DMS153 treated with DMSO at 0.1 percent for 48 hours (cell line): Measurements from ENCODE around the gene TLR10.
"Not testable (repeated sequence)": the region's sequence is repeated elsewhere in the genome, so short reads cannot be mapped to it uniquely, and the experiment has no call there.

Source experiments
- DNase-seq: peaks from one replicate; lab custom pipeline; 2025; ENCODE audit not compliant: unreplicated experiment; lab: John Stamatoyannopoulos, UW

The TLR10 gene

DNA sequence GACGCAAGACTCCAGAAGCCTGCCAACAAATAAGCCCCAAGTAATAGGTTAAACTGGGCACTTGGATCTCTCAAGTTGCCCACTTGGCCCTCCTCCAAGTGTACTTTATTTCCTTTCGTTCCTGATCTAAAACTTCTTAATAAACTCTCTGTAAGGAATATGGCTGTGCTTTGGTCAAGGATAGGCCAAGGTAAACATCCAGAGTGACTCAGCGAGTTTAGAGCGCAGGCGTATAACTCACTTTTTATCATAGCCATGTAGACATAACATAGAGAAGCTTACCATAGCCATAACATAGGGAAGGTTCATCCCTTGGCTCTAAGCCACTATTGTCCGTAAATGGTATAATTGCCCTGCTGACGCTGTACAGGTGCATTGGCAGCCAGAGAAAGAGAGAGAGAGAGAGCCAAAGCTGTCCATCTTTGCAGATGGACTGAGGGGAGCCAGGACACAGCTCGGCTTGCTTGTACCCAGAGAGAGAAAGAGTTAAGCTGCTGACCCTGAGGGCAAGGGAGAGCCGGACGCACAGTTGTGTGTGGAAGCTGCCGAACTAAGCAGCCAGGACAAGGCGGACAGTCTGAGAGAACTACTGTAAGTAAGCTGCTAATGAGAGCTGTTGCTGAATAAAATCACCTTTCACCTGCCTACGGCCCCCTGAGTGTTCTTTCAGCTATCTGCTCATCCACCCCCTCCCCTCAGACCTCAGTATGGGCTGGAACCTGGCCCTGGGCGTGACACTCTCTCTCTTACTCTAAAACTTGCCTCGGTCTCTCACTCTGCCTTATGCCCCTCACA is 20.0 kb upstream of the TLR10 start:
- no peak for DNase-seq

DNA sequence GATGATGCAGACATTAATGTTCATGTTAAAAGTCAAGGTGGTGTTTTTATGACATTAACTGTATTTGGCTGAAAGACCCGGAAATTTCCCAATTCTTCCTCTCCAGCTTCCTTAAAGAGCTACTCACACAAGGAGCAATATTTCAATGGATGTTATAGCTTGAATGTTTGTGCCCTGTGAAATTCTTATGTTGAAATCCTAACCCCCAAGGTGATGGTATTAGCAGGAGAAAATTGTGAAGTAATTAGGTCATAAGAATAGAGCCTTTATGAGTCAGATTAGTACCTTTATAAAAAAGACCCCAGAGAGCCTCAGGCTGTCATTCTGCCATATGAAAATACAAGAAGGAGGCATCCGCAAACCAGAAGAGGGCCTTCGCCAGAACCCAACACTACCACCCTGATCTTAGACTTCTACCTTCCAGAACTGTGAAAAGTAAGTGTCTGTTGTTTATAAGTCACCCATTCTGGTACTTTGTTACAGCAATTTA is 18.2 kb upstream of the TLR10 start:
- no peak for DNase-seq

DNA sequence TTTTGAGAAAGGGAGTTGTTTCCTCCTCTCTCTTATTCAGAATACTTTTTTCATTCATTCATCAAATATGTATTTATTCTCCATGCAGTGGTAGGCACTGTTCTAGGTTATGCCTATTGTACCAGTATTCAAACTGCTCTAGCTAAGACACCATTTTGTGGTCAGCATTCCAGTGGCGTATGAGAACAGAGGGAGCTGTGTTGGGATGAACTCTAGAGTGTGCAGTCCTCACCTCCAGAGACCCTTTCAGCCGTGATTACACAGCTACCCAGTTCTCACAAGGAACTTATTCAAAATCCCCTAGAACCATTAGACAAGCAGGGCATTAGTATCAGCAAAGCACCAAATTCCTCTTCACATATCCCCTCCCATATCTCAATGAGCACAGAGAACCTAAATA is 17.6 kb upstream of the TLR10 start:
- DNase-seq, result no peak

DNA sequence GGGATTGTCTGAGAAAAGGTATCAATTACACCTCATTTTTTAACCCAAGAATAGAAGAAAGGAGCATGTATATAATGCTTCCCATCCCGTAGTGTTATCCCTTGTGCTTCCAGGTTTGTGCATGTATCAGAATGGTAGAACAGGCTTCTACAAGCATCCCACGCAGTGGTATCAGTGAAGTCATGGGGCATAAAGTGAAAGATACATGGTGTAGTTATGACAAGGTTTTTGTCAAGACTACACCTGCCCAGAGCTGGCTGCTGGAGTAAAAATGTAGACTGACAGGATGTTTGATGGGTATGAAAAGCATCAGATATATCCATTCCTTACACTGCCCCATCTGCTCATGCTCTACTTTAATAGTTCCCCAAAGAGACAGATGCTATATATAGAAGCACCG is 12.3 kb upstream of the TLR10 start:
- no peak for DNase-seq

DNA sequence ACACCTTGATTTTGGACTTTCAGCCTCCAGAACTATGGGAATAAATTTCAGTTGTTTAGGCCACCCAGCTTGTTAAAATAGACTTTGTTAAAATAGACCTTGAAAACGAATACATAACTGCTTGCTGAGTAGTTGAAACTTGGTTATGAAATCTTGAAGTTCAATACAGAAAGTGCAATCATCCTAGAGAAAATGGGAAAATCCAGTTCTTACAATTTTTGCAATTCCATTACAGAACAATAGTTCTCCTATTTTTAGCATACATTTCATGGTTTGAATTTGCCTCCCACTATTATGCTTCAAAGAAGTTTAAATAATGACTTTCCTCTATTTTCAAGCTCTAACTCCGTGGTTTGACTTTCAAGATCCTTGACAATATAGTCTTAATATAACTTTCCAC is 11.3 kb upstream of the TLR10 start:
- DNase-seq, result no peak

DNA sequence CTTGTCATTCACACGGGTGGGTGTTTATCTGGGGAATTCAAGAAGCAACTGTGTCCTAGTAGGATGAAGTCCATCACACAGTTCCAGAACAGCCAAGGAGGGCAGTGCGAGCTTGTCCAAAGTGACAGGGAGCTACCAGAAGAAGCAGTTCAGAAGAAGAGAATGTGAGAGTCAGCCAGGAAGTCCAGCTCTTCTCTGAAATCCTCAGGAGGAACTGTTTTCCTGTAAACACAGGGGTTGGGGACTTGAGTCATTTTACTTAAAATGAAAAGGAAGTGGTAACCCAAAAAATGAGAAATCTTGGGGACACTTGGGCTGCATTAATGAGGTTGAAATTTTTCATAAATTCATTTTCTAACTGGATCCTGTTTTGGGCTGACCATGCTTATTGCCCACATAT is 8.2 kb upstream of the TLR10 start:
- no peak for DNase-seq

DNA sequence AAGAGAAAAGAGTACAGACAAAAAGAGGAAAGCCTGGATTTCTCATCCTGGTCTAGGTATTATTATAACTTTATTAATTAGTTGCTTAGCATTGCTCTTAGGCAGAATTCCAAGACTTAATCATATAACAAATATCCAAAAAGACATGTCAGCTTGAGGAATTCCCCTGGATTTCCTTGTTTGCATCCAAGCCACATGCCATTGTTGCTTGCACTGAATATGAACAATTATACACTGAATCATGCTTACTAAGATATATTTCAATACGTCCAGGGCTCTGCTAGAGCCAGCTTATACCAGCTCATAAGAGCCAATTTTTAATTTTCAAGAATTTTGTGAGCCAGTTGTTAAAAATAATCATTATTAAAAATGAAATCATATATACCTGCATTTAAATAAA is 5.5 kb upstream of the TLR10 start:
- no peak for DNase-seq

DNA sequence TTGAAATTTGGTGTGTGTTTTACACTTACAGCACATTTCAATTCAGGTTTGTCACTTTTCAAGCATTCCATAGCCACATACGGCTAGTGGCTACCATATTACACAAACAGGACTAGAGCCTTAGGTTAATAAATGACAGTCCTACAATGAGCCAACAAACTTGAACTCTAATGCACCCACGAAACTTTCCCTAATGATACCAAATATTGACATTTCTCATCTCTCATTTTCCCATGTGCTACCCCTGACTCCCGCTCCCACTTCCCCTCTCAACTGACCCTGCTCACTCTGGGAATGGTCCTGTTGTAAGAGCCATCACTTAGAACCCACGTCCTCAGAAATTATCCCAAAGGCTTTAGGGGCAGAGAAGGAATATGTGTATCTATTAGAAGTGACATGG is 4.9 kb upstream of the TLR10 start:
- no peak for DNase-seq

DNA sequence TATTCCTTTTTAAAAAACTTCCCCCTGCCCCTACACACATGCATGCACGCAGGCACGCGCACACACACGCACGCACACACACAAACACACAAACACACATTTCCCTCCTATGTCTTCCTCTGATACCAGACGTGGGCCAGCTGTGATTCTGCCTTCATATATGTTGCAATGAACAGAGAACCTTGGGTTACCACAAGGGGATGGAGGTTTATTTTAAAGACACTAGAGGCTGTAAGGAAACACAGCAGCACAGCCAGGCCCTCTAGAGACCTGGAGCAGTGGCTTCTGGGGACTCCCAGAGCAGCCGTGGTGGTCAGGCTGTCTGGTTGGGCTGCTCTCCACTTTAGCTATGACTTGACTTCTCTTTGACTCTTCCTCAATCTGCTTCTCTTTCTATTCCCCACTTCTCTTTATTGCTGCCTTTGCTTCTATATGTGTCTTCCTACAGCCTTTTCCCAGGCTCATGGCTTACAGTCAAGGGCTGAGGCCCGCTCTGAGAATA is 3.2 kb upstream of the TLR10 start:
- no peak for DNase-seq

DNA sequence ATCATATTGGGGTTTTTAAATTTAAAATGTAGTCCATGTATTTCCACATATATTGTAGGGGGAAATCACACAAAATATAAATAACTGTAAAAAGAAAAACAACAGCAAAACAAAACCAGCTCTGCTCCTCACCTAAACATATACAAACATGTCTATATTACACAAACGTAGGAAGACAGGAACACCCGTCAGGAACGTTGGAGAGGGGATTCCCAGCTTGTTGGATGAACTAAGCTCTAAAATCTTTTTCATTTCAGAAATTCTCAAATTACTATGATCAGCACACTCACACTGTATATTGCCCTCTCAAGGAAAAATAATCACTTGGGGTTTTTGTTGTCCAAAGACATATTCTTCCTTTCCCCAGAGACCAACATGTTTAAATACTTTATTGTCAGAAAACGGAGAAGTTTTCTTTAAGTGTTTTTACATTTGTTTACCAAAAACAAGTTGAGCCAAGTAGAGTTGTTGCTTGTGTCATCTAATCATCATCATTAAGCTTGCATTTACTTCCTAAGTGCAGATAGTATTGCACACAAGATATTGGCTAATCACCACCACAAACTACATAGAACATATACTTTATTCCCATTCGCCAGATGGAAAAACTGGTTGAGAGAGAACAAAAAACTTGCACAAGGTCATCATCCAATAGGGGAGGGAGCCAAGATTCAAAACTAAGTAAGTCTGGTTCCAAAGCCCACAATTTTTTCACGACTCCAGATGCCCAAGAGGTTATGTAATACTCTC is 2.4 kb upstream of the TLR10 start:
- DNase-seq, result no peak

DNA sequence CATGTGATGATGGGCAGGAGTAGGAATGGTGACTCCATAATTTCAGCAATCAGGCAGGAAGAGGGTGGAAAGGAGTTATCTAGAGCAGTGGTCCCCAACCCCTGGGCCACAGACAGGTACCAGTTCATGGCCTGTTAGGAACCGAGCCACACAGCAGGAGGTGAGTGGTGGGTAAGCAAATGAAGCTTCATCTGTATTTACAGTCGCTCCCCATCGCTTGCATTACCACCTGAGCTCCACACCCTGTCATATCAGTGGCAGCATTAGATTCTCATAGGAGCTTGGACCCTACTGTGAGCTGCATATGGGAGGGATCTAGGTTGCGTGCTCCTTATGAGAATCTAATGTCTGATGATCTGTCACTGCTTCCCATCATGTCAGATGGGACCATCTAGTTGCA is 1.4 kb upstream of the TLR10 start:
- DNase-seq, result no peak

DNA sequence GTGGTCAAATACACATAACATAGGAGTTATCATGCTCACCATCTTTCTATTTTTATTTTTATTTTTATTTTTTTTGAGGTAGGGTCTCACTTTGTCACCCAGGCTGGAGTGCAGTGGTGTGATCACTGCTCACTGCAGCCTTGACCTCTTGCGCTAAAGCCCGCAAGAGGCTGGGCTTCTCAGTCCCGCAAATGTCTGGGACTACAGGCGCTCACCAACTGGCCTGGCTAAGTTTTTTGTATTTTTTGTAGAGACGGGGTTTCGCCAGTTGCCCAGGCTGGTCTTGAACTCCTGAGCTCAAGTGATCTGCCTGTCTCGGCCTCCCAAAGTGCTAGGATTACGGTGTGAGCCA is 295 bp upstream of the TLR10 start:
- no peak for DNase-seq

DNA sequence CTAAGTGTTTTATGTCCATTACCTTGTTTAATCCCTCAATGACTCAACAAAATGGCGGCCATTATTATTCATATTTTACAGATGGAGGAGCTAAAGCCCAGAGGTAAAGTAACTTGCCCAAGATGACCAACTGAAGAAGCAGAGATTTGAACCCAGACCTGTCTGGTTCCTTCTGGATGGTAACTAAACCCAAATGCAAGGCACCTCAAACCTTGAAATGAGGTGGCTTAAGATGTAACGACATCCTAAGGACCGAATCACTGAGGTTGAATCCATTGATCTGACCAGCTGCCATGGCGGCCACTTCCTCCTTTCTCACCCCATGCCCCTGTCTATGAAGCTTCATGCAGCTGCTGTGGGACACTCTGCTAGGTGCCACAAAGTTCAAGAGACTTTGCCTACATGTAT is 932 bp downstream of the TLR10 start:
- DNase-seq, result no peak

DNA sequence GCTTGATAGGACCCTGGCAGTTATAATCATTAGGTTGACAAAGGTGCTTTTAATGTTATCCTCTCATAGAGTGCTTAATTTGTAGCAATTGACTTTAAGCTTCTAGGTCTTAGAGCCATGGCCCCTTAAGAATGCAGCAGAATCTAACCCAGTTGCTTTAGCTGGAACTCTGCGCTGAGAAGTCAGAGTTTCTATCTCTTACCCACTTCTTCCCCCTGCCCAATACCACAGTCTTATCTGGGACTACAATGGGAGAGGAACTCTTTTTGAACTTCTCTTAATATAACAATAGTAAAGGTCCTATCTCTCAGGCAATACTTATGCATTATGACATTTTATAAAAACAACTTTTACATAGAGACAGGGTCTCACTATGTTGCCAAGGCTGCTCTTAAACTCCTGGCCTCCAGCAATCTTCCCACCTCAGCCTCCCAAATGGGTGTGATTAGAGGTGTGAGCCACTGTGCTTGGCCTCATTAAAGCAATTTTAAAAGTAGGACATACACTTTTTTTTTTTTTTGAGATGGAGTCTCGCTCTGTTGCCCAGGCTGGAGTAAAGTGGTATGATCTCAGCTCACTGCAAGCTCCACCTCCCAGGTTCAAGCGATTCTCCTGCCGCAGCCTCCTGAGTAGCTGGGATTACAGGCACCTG is 1.8 kb downstream of the TLR10 start:
- DNase-seq, result no peak

DNA sequence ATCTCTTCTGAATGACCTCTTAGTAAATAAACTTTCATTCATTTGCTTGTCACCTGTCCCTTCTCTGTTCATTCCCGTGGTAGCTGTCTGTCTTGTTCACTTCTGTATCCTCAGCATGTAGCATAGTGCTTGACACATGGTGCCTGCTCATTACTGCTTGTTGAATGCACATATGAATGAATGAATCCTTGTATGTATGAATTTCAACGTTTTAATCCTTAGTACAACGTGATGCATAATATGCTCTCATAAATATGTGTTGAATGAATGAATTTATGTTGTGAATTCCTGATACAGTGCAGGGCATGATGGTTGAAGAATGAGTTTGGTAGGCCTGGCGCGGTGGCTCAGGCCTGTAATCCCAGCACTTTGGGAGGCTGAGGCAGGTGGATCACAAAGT is 3.0 kb downstream of the TLR10 start:
- DNase-seq, result no peak

DNA sequence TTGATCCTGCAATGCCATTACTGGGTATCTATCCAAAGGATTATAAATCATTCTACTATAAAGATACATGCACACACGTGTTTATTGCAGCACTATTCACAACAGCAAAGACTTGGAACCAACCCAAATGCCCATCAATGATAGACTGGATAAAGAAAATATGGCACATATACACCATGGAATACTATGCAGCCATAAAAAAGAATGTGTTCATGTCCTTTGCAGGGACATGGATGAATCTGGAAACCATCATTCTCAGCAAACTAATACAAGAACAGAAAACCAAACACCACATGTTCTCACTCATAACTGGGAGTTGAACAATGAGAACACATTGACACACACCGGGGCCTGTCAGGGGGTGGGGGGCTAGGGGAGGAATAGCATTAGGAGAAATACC is 4.9 kb downstream of the TLR10 start:
- not testable (repeated sequence) for DNase-seq

DNA sequence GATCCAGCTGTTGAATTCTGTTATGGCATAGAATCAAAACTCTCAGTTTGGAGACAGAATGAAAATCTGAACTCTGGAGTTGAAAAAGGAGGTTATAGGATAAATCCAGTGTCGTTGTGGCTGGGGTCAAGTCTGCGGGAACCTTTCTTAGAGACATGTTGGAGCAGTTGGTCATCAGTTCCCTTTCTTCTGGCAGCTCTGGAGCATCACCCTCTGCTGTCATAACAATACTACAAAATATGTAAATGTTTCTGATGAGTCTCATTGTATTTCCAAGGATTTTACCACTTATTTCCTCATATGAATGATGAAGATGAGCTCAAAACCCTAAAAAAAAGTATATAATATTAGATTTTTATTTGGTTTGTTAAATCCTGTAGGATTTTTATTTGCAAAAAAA is 7.5 kb downstream of the TLR10 start:
- DNase-seq, result no peak

DNA sequence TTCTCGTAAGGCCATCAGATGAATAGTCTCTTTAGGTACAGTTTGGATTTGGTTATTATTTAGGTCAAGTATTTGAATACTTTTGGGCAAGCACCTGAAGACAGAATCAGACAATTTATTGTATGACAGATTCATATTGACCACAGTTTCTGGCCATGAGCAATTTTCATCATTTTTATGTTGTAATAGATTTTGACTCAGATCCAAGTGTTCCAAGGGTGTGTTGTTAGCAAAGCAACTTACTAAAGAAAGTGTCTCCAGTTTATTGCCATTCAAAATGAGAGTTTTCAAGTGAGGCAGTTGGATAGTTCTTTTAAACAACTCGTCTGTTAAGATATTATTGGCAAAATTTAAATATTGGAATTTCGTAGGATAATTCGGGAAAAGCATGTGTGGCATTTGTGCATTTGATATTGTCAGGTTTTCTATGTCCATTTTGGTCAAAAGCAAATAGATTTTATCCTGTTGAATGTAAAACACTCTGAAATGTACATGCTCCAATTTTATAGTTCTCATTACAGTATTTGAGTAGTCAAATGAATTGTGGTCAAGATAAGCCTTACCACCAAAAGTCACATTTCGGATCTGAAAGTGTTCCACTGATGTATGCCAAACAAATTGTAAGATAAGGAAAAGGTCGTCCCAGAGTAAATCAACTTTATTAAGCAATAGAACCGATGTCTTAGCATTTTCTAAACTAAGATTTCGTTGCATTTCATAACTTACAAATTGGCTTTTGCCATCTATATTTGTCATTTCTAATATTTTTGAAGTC is 8.4 kb downstream of the TLR10 start:
- DNase-seq, result no peak

DNA sequence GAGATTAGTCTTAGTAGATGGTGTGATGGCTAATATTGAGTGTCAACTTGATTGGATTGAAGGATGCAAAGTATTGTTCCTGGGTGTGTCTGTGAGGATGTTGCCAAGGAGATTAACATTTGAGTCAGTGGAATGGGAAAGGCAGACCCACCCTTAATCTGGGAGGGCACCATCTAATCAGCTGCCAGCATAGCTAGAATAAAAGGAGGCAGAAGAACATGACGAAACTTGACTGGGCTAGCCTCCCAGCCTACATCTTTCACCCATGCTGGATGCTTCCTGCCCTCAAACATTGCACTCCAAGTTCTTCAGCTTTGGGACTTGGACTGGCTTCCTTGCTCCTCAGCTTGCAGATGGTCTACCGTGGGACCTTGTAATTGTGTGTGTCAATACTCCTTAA is 12.5 kb downstream of the TLR10 start:
- not testable (repeated sequence) for DNase-seq

DNA sequence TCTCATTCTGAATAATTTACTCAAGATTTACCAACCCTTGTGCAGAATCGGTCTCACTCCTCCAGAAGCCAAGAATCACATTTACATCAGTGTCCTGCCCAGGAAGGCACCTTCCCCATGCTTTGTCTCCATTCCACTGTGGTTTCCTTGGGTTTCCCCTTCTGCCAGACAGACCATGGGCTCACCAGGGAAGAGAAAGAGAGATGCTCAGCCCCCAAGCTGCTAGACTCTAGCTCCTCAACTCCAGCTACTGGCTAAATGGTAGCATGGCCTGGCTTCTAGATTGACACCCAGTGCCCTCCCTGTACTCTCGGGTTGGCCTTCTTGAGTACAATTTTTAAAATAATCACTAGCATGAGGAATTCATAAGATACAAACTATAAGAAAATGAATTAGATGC is 12.9 kb downstream of the TLR10 start:
- no peak for DNase-seq

DNA sequence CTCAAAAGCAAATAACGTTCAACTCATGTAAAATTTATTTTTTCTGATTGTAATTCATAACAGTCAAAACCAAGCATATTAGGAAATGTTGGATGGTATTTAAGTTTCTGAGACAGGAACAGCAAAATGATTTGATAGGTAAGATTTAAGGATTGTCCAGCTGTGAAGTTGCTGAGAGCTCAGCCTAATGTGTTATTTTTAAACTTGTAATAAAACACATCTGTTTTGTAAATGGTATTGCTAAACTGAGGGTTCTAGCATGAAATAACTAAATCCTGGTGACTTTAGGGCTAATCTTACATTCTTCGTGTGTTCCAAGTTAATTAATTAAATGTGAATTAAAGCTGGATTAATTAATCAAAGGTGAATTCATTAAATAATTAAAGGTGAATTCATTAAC is 13.3 kb downstream of the TLR10 start:
- DNase-seq, result no peak
